ENCODE measurements around the gene SLC13A3.
A peak's percentile ranks its signal among the peaks of the same experiment; 100 is the strongest.

The SLC13A3 gene

GRCh38 chr20:46550461-46550860, 100.8 kb downstream of the SLC13A3 start, which contains the start of gene OCSTAMP:
Gene OCSTAMP, minus strand, starts transcription at chr20:46550654. Its CDS starts 94 bp downstream, at chr20:46550560.
- H3K27me3 ChIP-seq (ENCODE audit: insufficient read depth, poor library complexity, severe bottlenecking): no peaks in the 10 kb centered on the region
- no peak within 1 kb of the TSS for H3K27ac ChIP-seq (replicated peaks)
- DNase-seq (ENCODE audit: low read depth in 1 of 2, low spot score in 1 of 2): peak in 1 of 2 experiments; percentile 71
- TF ChIP-seq GABPA (IDR thresholded peaks at IDR 0.05; ENCODE audit: low read depth) (no peak), POLR2AphosphoS5 (IDR thresholded peaks at IDR 0.05; ENCODE audit: low read depth) (peak; percentile 87), SPI1 (IDR thresholded peaks at IDR 0.05; ENCODE audit: borderline replicate concordance, low read depth) (peak; percentile 97), CTCF (IDR thresholded peaks at IDR 0.05; ENCODE audit: insufficient read depth, low read length) (no peak), REST (IDR thresholded peaks at IDR 0.05; ENCODE audit: insufficient replicate concordance, low read depth) (no peak)
- H3K4me3 ChIP-seq (replicated peaks; ENCODE audit: insufficient read depth, low read length): no peak within 1 kb of the TSS

GRCh38 chr20:46549188-46549972, 101.9 kb downstream of the SLC13A3 start:
- no peaks in the 10 kb centered on the region for H3K27me3 ChIP-seq (ENCODE audit: insufficient read depth, poor library complexity, severe bottlenecking)
- no peak for TF ChIP-seq REST (IDR thresholded peaks at IDR 0.05; ENCODE audit: insufficient replicate concordance, low read depth)
- TF ChIP-seq CTCF (IDR thresholded peaks at IDR 0.05; ENCODE audit: insufficient read depth, low read length): no peak
- TF ChIP-seq GABPA (IDR thresholded peaks at IDR 0.05; ENCODE audit: low read depth): no peak
- TF ChIP-seq POLR2AphosphoS5 (IDR thresholded peaks at IDR 0.05; ENCODE audit: low read depth): no peak
- TF ChIP-seq SPI1 (IDR thresholded peaks at IDR 0.05; ENCODE audit: borderline replicate concordance, low read depth): no peak
- no peak overlapping the region for H3K27ac ChIP-seq (replicated peaks)
- DNase-seq (ENCODE audit: low read depth in 1 of 2, low spot score in 1 of 2): no peak
- H3K4me3 ChIP-seq (replicated peaks; ENCODE audit: insufficient read depth, low read length): no peak overlapping the region

GRCh38 chr20:46548688-46549087, 102.6 kb downstream of the SLC13A3 start:
- no peak for TF ChIP-seq CTCF (IDR thresholded peaks at IDR 0.05; ENCODE audit: insufficient read depth, low read length)
- no peak for TF ChIP-seq POLR2AphosphoS5 (IDR thresholded peaks at IDR 0.05; ENCODE audit: low read depth)
- TF ChIP-seq REST (IDR thresholded peaks at IDR 0.05; ENCODE audit: insufficient replicate concordance, low read depth): no peak
- TF ChIP-seq SPI1 (IDR thresholded peaks at IDR 0.05; ENCODE audit: borderline replicate concordance, low read depth): no peak
- no peak for TF ChIP-seq GABPA (IDR thresholded peaks at IDR 0.05; ENCODE audit: low read depth)
- Histone ChIP-seq H3K4me3 (replicated peaks; ENCODE audit: insufficient read depth, low read length) (no peak overlapping the region), H3K27ac (replicated peaks) (no peak overlapping the region), H3K27me3 (ENCODE audit: insufficient read depth, poor library complexity, severe bottlenecking) (no peaks in the 10 kb centered on the region)
- no peak for DNase-seq (ENCODE audit: low read depth in 1 of 2, low spot score in 1 of 2)

Measured in HL-60 (cell line).